ENCODE data around the gene ZMYM3. TPM values are rescaled to one million over a fixed set of nuclear protein-coding genes. Genes with fewer than 3 reads are reported as not detected.
A peak's percentile ranks its signal among the peaks of the same experiment; 100 is the strongest.

The ZMYM3 gene
- total RNA-seq, 1 donor from 2014 or later: 20.1 TPM

GRCh38 chrX:71215338-71215912 lies 38.5 kb downstream of the ZMYM3 start:
- no peaks in the 10 kb centered on the region for H3K4me1 Mint-ChIP-seq
- H3K36me3 Mint-ChIP-seq (ENCODE audit: low read depth): no peaks in the 10 kb centered on the region
- DNase-seq: no peak
- no peak overlapping the region for H3K27ac Mint-ChIP-seq
- H3K27me3 Mint-ChIP-seq: peaks cover 13% of the 10 kb centered on the region
- no peaks in the 10 kb centered on the region for H3K9me3 Mint-ChIP-seq
- intact Hi-C loops (cut with micrococcal nuclease): no loop called here
- H3K4me3 Mint-ChIP-seq: no peak overlapping the region

DNA sequence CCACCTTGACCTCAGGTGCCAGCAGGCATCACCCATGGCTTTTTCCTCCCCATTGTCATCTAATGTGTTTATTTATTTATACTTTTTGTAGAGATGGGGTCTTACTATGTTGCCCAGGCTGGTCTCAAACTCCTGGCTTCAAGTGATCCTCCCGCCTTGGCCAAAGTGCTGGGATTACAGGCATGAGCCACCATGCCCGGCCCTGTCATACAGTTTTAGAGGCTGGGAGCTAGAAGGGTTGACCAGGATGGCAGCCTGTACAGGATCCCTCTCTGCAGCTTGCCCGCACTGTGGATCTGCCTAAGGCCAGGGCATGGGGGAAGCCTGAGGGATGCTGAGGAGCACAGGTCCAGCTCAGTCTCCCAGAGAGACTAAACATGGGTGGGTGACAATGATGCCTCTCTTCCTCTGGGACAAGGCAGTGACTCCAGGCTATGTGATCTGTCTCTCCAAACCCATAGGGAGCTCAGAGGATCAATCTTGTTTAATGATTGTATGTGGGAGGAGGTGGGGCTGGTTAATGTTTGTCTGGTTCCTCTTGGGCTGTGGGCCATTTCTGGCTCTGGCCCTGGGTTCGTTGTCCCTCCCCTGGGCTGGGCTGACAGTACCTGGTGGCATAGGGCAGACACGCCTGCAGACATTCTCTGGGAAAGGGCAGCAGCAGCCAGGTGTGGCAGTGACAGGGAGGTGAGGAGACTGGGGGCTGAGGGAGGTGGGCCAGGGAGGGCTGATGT lies 39.2 kb downstream of the ZMYM3 start:
- Mint-ChIP-seq H3K27ac (no peak overlapping the region), H3K27me3 (peaks cover 14% of the 10 kb centered on the region), H3K4me1 (no peaks in the 10 kb centered on the region), H3K36me3 (ENCODE audit: low read depth) (no peaks in the 10 kb centered on the region), H3K4me3 (no peak overlapping the region), H3K9me3 (no peaks in the 10 kb centered on the region)
- no peak for DNase-seq
- intact Hi-C loops (cut with micrococcal nuclease): no loop called here

DNA sequence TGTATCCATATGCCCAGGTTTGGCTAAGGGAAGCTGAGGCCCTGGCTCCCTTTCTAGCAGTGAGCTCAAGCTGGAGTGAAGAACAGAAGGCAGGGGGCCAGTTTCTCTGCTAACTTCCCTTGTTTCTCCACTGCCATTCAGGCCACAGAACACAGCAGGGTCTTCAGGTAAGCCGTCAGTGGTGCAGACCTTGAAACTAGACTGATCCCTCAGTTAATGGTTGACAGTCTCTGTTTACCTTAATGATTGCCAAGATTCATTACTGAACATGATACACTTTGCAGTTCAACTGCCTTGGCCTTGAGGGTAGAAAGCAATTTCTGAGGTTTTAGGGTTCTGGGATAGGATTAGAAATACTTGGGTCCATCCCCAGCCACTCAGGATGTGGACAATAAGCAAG lies 39.8 kb downstream of the ZMYM3 start:
- Mint-ChIP-seq H3K9me3 (no peaks in the 10 kb centered on the region), H3K36me3 (ENCODE audit: low read depth) (no peaks in the 10 kb centered on the region), H3K27me3 (peaks cover 14% of the 10 kb centered on the region), H3K4me1 (no peaks in the 10 kb centered on the region), H3K27ac (no peak overlapping the region), H3K4me3 (no peak overlapping the region)
- intact Hi-C loops (cut with micrococcal nuclease): no loop called here
- no peak for DNase-seq

- DNase-seq: no peak
- no peaks in the 10 kb centered on the region for H3K9me3 Mint-ChIP-seq
- intact Hi-C loops (cut with micrococcal nuclease): no loop called here
- H3K27me3 Mint-ChIP-seq: peaks cover 14% of the 10 kb centered on the region
- no peak overlapping the region for H3K27ac Mint-ChIP-seq
- no peak overlapping the region for H3K4me3 Mint-ChIP-seq
- H3K36me3 Mint-ChIP-seq (ENCODE audit: low read depth): no peaks in the 10 kb centered on the region
- no peaks in the 10 kb centered on the region for H3K4me1 Mint-ChIP-seq
Observed at GRCh38 chrX:71212536-71212935, 41.4 kb downstream of the ZMYM3 start.

DNA sequence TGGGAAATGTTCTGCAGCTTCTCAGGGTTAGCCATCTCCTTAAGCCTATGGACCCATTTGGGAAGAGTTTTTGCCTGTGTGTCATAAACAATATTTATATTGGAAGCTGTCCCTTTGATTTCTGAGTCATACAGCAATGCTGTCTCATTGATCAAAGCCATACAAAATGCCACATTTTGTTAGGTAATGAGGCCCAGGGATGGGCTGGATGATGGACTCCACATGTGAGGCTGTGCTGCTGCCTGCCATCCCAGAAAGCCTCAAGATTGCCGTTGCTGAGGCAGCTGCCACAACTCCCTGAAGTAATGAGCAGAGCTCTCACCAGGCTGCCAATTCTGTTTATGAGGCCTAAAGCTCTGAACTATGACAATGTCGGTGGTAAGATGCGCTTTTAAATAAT lies 43.1 kb downstream of the ZMYM3 start:
- no peaks in the 10 kb centered on the region for H3K9me3 Mint-ChIP-seq
- H3K36me3 Mint-ChIP-seq (ENCODE audit: low read depth): no peaks in the 10 kb centered on the region
- H3K4me3 Mint-ChIP-seq: no peak overlapping the region
- peaks cover 14% of the 10 kb centered on the region for H3K27me3 Mint-ChIP-seq
- intact Hi-C loops (cut with micrococcal nuclease): no loop called here
- DNase-seq: no peak
- H3K27ac Mint-ChIP-seq: no peak overlapping the region
- no peaks in the 10 kb centered on the region for H3K4me1 Mint-ChIP-seq

GRCh38 chrX:71199252-71200008 lies 54.5 kb downstream of the ZMYM3 start:
- Mint-ChIP-seq H3K4me1 (peaks cover 18% of the 10 kb centered on the region), H3K27ac (peak overlapping the region; percentile 39), H3K9me3 (no peaks in the 10 kb centered on the region), H3K36me3 (ENCODE audit: low read depth) (no peaks in the 10 kb centered on the region), H3K4me3 (peak overlapping the region; percentile 42), H3K27me3 (no peaks in the 10 kb centered on the region)
- DNase-seq: no peak
- intact Hi-C loops (cut with micrococcal nuclease): loop anchor here (5.0 kb wide), 1 partner anchor 53 kb away; the partner anchor contains the start of gene ZMYM3

DNA sequence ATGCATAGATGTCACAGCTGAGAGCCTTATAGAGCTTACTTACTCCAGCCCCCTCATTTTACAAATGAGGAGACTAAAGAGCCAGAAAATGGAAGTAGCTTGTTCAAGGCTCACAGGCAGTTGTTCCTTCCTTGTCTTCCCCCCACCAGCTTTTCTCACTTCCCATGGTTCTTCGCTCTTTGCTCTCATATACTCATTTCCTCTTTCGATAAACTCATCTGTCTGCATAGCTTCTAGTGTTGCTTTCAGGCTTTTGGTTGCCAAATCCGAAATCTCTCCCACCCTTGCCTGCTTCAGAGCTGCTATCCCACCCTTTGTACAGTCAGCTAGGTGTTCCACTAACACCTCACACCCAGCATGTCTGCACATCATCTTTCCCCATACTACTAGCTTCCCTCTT lies 55.9 kb downstream of the ZMYM3 start:
- intact Hi-C loops (cut with micrococcal nuclease): loop anchor here (5.0 kb wide), 1 partner anchor 54 kb away; the partner anchor contains the start of gene ZMYM3
- no peaks in the 10 kb centered on the region for H3K9me3 Mint-ChIP-seq
- peaks cover 18% of the 10 kb centered on the region for H3K4me1 Mint-ChIP-seq
- peak overlapping the region; percentile 88 for H3K27ac Mint-ChIP-seq
- no peaks in the 10 kb centered on the region for H3K27me3 Mint-ChIP-seq
- peak; percentile 67 for DNase-seq
- H3K36me3 Mint-ChIP-seq (ENCODE audit: low read depth): no peaks in the 10 kb centered on the region
- H3K4me3 Mint-ChIP-seq: peak overlapping the region; percentile 91

GRCh38 chrX:71195964-71196649 lies 57.8 kb downstream of the ZMYM3 start:
- H3K4me3 Mint-ChIP-seq: peak overlapping the region; percentile 81
- intact Hi-C loops (cut with micrococcal nuclease): loop anchor here (1.0 to 5.0 kb wide), 3 partner anchors 14 to 87 kb away; partner anchors contain the start of genes NONO and ZMYM3
- no peaks in the 10 kb centered on the region for H3K9me3 Mint-ChIP-seq
- H3K4me1 Mint-ChIP-seq: peaks cover 25% of the 10 kb centered on the region
- peak overlapping the region; percentile 94 for H3K27ac Mint-ChIP-seq
- H3K36me3 Mint-ChIP-seq (ENCODE audit: low read depth): peaks cover 3% of the 10 kb centered on the region
- peak; percentile 63 for DNase-seq
- H3K27me3 Mint-ChIP-seq: no peaks in the 10 kb centered on the region

- H3K27me3 Mint-ChIP-seq: no peaks in the 10 kb centered on the region
- intact Hi-C loops (cut with micrococcal nuclease): no loop called here
Observed at GRCh38 chrX:71191248-71191647, 62.7 kb downstream of the ZMYM3 start.

More at GRCh38 chrX:71191248-71191647, 62.7 kb downstream of the ZMYM3 start:
- peaks cover 16% of the 10 kb centered on the region for H3K4me1 Mint-ChIP-seq
- no peak overlapping the region for H3K4me3 Mint-ChIP-seq
- no peaks in the 10 kb centered on the region for H3K9me3 Mint-ChIP-seq
- DNase-seq: no peak
- peaks cover 9% of the 10 kb centered on the region for H3K36me3 Mint-ChIP-seq (ENCODE audit: low read depth)
- peak overlapping the region; percentile 80 for H3K27ac Mint-ChIP-seq

Other genes starting within 250 kb of the ZMYM3 start
- 56.0 and 57.1 TPM in 2 replicates for gene SNX12, start 185.8 kb downstream of the ZMYM3 start, total RNA-seq
- gene FOXO4, start 158.3 kb downstream of the ZMYM3 start, total RNA-seq: 9.4 and 9.8 TPM in 2 replicates
- 17.9 and 24.9 TPM in 2 replicates for gene CXorf65, start 147.4 kb downstream of the ZMYM3 start, total RNA-seq
- 337 and 348 TPM in 2 replicates for gene IL2RG, start 142.6 kb downstream of the ZMYM3 start, total RNA-seq
- gene MED12, start 135.5 kb downstream of the ZMYM3 start, total RNA-seq: 61.0 and 65.9 TPM in 2 replicates
- 1.0 and 1.1 TPM in 2 replicates for gene NLGN3, start 109.3 kb downstream of the ZMYM3 start, total RNA-seq
- not detected in 2 replicates for gene GJB1, start 30.9 kb downstream of the ZMYM3 start, total RNA-seq
- gene NONO, start 29.5 kb upstream of the ZMYM3 start, total RNA-seq: 580 and 605 TPM in 2 replicates
- 6.4 and 7.3 TPM in 2 replicates for gene ITGB1BP2, start 47.6 kb upstream of the ZMYM3 start, total RNA-seq
- 46.7 and 47.8 TPM in 2 replicates for gene TAF1, start 112.2 kb upstream of the ZMYM3 start, total RNA-seq

Measured in activated CD4-positive, alpha-beta T cell treated with anti-CD3 and anti-CD28 coated beads, Interleukin-2, amount 10 ng/mL, durations not matched to agents 24 days and 14 days (primary cell).